ENCODE data around the gene CAMK2D. TPM values are rescaled to one million over a fixed set of nuclear protein-coding genes. Genes with fewer than 3 reads are reported as not detected.

CAMK2D gene
- total RNA-seq, 1 experiment from 2014 or later: 15.4 TPM

DNA sequence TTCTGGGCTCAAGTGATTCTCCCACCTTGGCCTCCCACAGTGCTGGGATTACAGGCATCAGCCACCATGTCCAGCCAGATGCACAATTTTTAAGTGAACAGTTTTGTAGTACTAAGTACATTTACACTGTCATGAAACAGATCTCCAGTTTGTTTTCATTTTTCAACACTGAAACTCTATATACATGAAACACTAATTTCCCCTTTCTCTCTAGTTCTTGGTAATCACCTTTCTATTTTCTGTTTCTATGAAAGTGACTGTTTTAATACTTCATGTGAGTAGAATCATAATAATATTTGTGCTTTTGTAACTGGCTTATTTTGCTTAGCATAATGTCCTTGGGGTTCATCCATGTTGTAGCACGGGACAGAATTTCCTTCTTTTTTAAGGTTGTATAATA, 237.4 kb downstream of the CAMK2D start:
- H3F3A ChIP-seq (ENCODE audit: low read length, unreplicated experiment): no peaks in the 10 kb centered on the region
- H4K20me1 ChIP-seq (ENCODE audit: low read length): no peaks in the 10 kb centered on the region
- peaks cover 4% of the 10 kb centered on the region; the same call in 1 of the 2 replicates for H3K4me1 ChIP-seq (ENCODE audit: insufficient read depth, low read length)
- no peak overlapping the region for H3K27ac ChIP-seq (ENCODE audit: low read length)
- no peak overlapping the region for H3K9ac ChIP-seq (ENCODE audit: low read length)
- H3K4me3 ChIP-seq (ENCODE audit: low read length): no peak overlapping the region
- no peak overlapping the region for H2AFZ ChIP-seq (ENCODE audit: low read length)
- no peaks in the 10 kb centered on the region for H3K27me3 ChIP-seq (ENCODE audit: low read length)
- H3K9me3 ChIP-seq (ENCODE audit: low read length): no peaks in the 10 kb centered on the region
- DNase-seq (no peak), ATAC-seq (no peak)
- no peak overlapping the region for H3K4me2 ChIP-seq (ENCODE audit: low read length)
- BruUV-seq (replicated peaks): no TSS peak
- intact Hi-C loops (cut with micrococcal nuclease): no loop called here
- no peaks in the 10 kb centered on the region for H3K79me2 ChIP-seq (ENCODE audit: low read length)
- H3K36me3 ChIP-seq (ENCODE audit: low read depth, low read length): no peaks in the 10 kb centered on the region
- CTCF ChIA-PET: no interaction called here
- TF ChIP-seq, protein P1, sequence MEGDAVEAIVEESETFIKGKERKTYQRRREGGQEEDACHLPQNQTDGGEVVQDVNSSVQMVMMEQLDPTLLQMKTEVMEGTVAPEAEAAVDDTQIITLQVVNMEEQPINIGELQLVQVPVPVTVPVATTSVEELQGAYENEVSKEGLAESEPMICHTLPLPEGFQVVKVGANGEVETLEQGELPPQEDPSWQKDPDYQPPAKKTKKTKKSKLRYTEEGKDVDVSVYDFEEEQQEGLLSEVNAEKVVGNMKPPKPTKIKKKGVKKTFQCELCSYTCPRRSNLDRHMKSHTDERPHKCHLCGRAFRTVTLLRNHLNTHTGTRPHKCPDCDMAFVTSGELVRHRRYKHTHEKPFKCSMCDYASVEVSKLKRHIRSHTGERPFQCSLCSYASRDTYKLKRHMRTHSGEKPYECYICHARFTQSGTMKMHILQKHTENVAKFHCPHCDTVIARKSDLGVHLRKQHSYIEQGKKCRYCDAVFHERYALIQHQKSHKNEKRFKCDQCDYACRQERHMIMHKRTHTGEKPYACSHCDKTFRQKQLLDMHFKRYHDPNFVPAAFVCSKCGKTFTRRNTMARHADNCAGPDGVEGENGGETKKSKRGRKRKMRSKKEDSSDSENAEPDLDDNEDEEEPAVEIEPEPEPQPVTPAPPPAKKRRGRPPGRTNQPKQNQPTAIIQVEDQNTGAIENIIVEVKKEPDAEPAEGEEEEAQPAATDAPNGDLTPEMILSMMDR (conservative IDR thresholded peaks at IDR 0.05; ENCODE audit: low read depth, low read length): no peak
- TF ChIP-seq EZH2phosphoT487 (IDR thresholded peaks at IDR 0.05; ENCODE audit: borderline replicate concordance, low read length) (no peak), EZH2 (IDR thresholded peaks at IDR 0.05; ENCODE audit: low read length, unreplicated experiment) (no peak)
- POLR2A ChIA-PET (ENCODE audit: unreplicated experiment): no interaction called here
- H3K9me2 ChIP-seq (replicated peaks; ENCODE audit: low read length): no peaks in the 10 kb centered on the region

DNA sequence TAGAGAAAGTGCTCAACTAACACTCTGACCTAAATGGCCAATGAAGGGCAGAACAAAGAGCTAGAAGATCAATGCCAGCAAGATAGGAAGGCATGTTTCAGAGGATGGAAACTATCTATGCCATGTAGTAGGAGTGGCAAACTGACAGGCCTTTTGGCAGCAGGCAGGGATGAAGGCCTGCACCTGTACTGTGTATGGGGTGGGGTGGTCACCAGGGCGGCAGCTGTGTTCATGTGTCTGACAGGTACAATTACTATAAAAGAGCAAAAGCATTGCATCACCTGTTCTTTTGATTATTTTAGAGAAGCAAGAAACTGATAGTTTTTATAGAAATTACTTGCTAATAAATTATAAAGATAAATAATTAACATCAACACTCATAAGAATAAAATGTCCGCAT, 239.1 kb downstream of the CAMK2D start:
- no TSS peak for BruUV-seq (replicated peaks)
- Histone ChIP-seq H2AFZ (ENCODE audit: low read length) (no peak overlapping the region), H3K4me2 (ENCODE audit: low read length) (no peak overlapping the region), H3K4me1 (ENCODE audit: insufficient read depth, low read length) (peaks cover 4% of the 10 kb centered on the region; the same call in 1 of the 2 replicates), H3K9ac (ENCODE audit: low read length) (no peak overlapping the region), H3K4me3 (ENCODE audit: low read length) (no peak overlapping the region), H3K79me2 (ENCODE audit: low read length) (no peaks in the 10 kb centered on the region), H3F3A (ENCODE audit: low read length, unreplicated experiment) (no peaks in the 10 kb centered on the region), H3K27me3 (ENCODE audit: low read length) (no peaks in the 10 kb centered on the region), H4K20me1 (ENCODE audit: low read length) (no peaks in the 10 kb centered on the region), H3K9me3 (ENCODE audit: low read length) (no peaks in the 10 kb centered on the region), H3K9me2 (replicated peaks; ENCODE audit: low read length) (no peaks in the 10 kb centered on the region), H3K27ac (ENCODE audit: low read length) (no peak overlapping the region), H3K36me3 (ENCODE audit: low read depth, low read length) (no peaks in the 10 kb centered on the region)
- no peak for DNase-seq
- ChIA-PET POLR2A (ENCODE audit: unreplicated experiment) (no interaction called here), CTCF (no interaction called here)
- TF ChIP-seq EZH2 (IDR thresholded peaks at IDR 0.05; ENCODE audit: low read length, unreplicated experiment): no peak
- intact Hi-C loops (cut with micrococcal nuclease): no loop called here
- ATAC-seq: no peak

DNA sequence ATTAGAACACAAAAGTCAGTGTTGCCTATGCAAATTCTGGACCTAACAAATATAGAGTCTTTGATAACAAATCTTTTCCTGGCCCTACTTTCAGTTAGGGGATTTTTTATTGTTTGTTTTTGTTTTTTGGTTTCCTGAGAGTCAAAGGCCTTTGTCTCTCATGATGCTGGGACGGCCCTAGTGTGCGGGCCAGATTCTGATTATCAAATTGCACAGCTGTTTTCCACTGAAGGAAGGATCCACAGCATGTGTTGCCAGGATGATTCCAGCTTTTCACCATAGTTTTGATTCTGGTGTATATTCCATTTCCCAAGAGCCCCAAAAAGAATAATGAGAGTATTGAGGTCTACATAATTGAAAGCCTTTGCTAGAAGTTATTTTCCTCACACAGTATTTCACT, 248.2 kb downstream of the CAMK2D start:
- no peaks in the 10 kb centered on the region for H4K20me1 ChIP-seq (ENCODE audit: low read length)
- no peaks in the 10 kb centered on the region for H3K27me3 ChIP-seq (ENCODE audit: low read length)
- no peaks in the 10 kb centered on the region for H3K9me3 ChIP-seq (ENCODE audit: low read length)
- no peak overlapping the region for H3K27ac ChIP-seq (ENCODE audit: low read length)
- H3F3A ChIP-seq (ENCODE audit: low read length, unreplicated experiment): no peaks in the 10 kb centered on the region
- no peak overlapping the region for H2AFZ ChIP-seq (ENCODE audit: low read length)
- no TSS peak for BruUV-seq (replicated peaks)
- H3K9ac ChIP-seq (ENCODE audit: low read length): no peak overlapping the region
- H3K4me1 ChIP-seq (ENCODE audit: insufficient read depth, low read length): no peaks in the 10 kb centered on the region
- no peaks in the 10 kb centered on the region for H3K9me2 ChIP-seq (replicated peaks; ENCODE audit: low read length)
- TF ChIP-seq EZH2phosphoT487 (IDR thresholded peaks at IDR 0.05; ENCODE audit: borderline replicate concordance, low read length) (no peak), EZH2 (IDR thresholded peaks at IDR 0.05; ENCODE audit: low read length, unreplicated experiment) (no peak)
- TF ChIP-seq, protein P1 (conservative IDR thresholded peaks at IDR 0.05; ENCODE audit: low read depth, low read length): no peak
- ChIA-PET POLR2A (ENCODE audit: unreplicated experiment) (no interaction called here), CTCF (no interaction called here)
- DNase-seq (no peak), ATAC-seq (no peak)
- no peak overlapping the region for H3K4me3 ChIP-seq (ENCODE audit: low read length)
- no peaks in the 10 kb centered on the region for H3K79me2 ChIP-seq (ENCODE audit: low read length)
- no peak overlapping the region for H3K4me2 ChIP-seq (ENCODE audit: low read length)
- H3K36me3 ChIP-seq (ENCODE audit: low read depth, low read length): no peaks in the 10 kb centered on the region
- intact Hi-C loops (cut with micrococcal nuclease): no loop called here
